Activated CD4-positive, alpha-beta T cell treated with anti-CD3 and anti-CD28 coated beads for 1 hour (primary cell): ENCODE results near the gene NCMAP.

Experiments used
- DNase-seq: peaks from one replicate; pipeline ENCODE4 v3.0.0-alpha.2; 2020

Gene NCMAP

GRCh38 chr1:24575905-24576587, 20.2 kb downstream of the NCMAP start:
- DNase-seq: no peak

DNA sequence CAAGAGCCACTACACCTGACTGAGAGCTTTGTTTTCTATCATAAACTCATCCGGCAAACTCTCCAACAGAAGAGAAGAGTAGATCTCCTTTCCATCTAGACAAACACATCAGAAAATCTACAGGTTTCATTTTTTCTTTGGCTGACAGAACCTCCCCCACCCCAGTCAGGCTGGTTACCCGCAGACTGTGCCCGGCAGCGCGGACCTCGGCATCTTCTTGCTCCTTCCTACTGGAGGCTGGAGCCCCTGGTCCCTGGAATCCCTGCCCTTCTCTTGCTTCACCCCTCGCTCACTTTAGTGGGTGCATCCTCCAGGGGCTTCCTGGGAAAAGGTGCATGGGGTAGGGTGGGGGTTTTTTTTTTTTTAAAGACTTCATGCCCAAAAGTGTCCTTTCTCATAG, 23.0 kb downstream of the NCMAP start:
- no peak for DNase-seq

DNA sequence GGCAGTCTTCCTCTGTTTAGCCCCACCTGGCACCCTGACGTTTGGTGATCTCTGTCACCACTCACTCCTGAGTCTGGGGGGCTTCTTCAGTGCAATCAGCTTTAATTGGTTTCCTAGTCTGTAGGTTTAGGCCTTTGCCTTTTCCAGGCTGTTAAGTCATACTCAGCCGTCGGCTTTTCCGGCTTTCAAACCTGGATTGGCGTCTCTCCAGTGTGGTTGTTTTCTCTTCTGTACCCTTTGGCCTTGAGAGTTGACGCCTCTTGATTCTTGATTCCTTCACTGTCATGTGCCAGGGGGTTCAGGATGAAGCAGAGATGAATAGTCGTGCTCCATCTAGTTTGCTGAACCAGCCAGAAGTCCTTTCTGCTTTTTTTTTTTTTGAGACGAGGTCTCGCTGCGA, 24.9 kb downstream of the NCMAP start:
- no peak for DNase-seq

DNA sequence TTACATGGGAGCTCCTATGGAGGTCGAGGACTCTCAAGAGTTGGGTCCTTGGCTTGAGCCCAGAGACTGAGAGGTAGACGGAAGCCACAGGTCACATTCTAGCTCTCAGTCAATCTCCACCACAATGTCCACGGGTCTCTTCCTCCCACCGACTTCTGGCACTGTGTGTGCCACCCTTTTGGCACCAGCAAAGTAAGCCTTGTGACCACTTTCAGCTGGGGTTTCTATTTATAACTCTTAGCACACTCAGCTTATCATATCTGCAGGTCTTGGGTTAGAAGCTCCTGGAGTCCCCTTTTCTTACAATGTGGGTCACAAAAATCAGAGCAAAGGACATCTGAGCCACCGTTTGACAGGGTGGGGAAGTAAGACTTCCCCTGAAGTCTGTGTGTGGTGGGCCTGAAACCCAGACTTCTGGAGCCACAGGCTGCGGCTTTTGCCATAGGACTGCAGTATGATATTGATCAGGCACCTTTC, 28.3 kb downstream of the NCMAP start:
- DNase-seq: no peak

DNA sequence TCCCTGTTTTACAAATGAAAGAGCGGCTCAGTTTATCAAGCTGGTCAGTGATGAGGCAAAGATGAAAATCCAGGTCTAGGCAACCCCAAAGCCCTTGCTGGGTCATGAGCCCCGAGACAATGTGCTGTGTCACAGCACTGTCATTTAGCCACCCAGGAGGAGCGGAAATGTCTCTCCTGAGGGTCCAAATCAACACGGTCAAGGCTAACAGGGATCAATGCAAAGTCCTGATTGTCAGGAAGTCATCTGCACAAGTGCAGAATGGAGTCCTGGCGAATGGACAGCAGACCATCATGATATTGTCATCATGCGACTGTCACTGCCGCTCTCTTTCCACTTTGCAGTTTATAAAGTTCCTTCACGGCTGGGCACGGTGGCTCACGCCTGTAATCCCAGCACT, 30.2 kb downstream of the NCMAP start:
- DNase-seq: no peak

- DNase-seq: peak; percentile 28
Observed at GRCh38 chr1:24586970-24587820, 31.3 kb downstream of the NCMAP start.

DNA sequence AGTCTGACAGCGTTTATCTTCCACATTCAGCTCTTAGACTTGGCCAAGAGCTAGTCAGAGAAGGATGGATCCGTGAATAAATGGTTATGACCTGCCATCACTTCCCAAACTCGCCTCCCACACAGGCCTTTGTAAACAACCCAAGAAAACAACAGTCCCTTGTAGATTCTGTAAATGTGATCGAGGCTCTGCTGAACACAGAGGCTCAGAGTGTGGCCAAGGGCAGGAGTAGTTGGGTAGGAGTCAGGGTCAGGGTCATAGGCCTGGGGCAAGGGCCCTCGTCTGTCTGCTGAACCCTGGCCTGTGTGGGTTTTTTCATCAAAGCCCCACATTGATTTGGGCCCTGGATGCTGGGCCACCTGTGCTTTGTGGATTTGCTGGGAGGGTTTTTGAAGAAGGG, 32.7 kb downstream of the NCMAP start:
- no peak for DNase-seq

DNA sequence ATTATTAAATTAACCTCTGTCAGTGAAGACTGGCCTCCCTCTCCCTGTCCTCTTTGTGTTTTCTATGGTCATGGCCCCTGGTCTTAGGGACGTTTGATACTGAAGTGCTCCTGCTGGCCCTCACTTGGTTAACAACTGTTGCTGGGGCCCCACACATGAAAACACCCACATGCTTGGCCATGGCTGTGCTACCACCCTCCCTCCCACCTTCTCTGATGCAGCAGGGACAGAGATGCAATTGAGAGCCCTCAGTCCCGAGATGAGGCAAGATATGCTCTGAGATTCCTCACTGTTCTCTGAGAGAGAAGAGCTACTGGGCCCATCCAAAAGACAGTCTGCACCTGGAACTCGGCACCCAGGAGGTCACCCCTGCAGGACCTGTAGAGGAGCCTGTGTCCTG, 33.3 kb downstream of the NCMAP start:
- DNase-seq: no peak

GRCh38 chr1:24591781-24592180, 35.9 kb downstream of the NCMAP start:
- no peak for DNase-seq

DNA sequence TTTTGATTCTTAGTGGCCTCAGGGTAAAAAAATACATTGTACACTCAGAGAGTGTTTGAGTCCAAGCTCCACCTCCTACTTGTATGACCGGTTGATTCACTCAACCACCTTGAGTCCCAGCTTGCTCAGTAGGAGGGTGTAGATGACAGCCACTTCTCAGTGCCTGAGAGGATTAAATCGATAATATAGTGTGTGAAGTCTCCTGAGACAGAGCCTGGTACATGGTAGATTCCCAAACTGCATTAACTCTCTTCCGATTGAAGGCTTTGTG, 38.4 kb downstream of the NCMAP start:
- DNase-seq: no peak

DNA sequence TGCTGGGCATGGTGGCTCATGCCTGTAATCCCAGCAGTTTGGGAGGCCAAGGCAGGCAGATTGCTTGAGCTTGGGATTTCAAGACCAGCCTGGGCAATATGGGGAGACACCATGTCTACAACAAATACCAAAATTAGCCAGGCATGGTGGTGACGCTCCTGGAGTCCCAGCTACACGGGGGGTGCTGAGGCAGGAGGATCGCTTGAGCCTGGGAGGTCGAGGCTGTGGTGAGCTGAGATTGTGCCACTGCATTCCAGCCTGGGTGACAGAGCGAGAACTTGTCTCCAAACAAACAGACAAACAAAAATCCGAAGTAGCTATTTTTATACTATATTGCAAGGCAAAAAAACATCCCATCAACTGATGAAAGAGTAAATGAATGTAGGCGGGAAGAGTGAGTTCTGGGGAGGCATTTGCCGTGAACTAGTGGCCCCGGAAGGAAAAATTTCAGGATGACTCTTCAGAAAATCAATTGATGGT, 40.6 kb downstream of the NCMAP start:
- DNase-seq: no peak

GRCh38 chr1:24599265-24599664, 43.4 kb downstream of the NCMAP start:
- no peak for DNase-seq

DNA sequence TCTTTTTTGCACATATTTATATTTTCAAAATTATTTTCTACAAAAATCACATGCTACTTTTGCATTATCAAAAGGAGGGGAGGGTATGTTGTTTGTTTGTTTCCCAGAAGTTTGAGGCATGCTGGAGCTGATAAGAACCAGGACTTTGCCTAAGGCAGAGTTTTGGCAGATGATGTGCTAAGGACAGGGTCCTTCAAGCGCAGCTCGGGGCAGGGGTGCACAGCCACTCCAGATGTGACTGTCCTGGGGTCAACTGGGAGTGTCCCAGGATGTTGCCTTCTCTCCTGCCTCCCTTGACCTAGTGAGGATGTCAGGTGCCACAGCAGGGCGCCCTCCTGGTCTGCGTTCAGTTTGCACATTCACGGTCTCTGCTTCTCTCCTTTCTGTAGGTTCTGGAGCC, 44.7 kb downstream of the NCMAP start:
- no peak for DNase-seq

- no peak for DNase-seq
Observed at GRCh38 chr1:24605534-24606295, 49.8 kb downstream of the NCMAP start.

DNA sequence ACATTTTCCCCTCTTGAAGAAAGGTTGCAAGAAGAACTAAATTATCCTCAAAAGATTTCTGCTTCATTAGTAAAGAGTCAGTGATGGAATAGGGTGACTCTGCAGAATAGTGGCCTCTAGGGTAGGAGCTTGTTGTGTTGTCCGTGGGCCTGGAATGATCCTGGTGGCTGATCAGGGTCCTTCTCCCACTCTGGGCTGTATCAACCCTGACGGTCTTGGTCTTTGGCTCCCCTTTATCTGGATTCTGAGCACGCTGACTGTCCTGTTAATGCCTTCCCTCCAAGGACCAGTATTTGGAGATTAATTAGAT, 50.4 kb downstream of the NCMAP start:
- DNase-seq: no peak

DNA sequence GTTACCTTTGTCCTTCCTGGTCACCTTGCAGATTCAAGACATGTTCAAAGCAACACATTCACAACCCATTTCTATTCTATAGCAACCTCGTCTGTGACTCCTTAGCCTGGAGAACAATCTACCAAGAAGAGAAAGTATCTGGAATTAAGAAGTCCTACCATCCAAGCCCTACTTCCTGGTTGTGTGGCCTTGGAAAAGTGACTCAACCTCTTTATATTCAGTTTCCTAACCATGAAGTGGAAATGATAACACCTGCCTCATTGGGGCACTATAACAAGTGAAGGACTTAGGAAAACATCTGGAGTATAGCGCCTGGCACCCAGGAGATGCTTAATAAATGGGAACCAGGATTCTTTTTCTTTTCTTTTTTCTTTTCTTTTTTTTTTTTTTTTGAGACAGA, 50.7 kb downstream of the NCMAP start:
- no peak for DNase-seq

- no peak for DNase-seq
Observed at GRCh38 chr1:24609949-24610517, 54.1 kb downstream of the NCMAP start.

GRCh38 chr1:24619376-24619775, 63.5 kb downstream of the NCMAP start:
- DNase-seq: no peak

DNA sequence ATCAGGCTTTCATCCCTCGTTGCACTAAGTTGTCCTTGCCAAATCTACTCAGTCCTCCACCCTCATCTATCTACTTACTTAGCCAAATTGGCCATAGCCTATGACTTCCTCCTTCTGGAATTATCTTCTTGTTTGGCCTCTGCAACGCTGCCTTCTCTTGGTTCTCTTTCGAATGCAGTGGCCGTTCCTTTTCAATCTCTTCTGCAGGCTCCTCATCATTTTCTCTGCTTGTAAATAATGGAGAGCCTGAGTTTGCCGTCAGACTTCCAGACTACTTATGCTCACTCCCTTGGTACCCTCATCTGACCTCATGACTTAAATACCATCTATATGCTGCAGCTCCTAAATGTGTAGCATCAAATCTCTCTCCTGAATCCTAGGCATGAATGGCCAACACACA, 64.8 kb downstream of the NCMAP start:
- no peak for DNase-seq

- no peak for DNase-seq
Observed at GRCh38 chr1:24621121-24621520, 65.2 kb downstream of the NCMAP start.

DNA sequence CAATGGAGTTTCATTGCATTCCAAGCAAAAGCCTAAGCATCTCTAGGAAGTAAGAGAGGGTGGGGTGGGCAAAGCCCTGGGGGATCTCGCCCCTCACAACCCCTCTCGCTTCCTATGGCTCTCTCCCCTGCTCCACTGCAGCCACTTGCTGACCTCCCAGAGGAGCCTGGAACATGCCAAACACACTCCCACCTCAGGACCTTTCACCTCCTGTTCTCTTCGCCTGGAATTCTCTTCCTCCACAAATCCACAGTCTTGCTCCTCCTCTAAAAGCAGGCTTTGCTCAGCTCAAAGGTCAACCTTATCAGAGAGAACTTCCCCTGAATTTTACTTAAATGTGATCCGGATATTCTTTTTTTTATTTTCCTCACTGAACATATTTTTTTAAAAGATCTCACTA, 66.3 kb downstream of the NCMAP start:
- no peak for DNase-seq

DNA sequence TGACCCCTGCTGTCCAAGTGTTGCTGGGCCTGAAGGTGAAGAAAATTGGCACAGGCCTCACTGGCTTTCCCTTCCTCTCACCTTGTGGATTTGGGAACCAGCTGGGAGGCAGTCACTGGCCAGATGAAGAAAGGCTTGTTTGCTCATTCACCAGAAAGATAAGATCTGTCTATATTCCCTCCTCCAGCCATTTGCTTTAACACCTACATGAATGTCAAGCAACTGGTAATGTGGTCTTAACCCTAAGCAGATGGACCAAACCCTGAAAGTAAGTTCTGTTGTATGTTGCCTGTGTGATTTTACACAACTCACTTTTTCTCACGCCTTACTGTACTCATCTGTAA, 76.9 kb downstream of the NCMAP start:
- DNase-seq: no peak

GRCh38 chr1:24635195-24635843, 79.4 kb downstream of the NCMAP start:
- DNase-seq: no peak
